Parietal lobe (tissue), 2 donors: ENCODE data around the gene JCHAIN. TPM values are rescaled to one million over a fixed set of nuclear protein-coding genes. Genes with fewer than 3 reads are reported as not detected.

Source experiments
- small RNA-seq: library from RNA; depleted of rRNA; stranded (forward); fragments of <200 nt; gene quantifications from one replicate; pipeline ENCODE3, GENCODE V24; 2014; ENCODE audit warnings: low replicate concordance
- total RNA-seq: library from RNA; depleted of rRNA; stranded (reverse); fragments of >200 nt; gene quantifications from one replicate; pipeline ENCODE4 v1.2.3, GENCODE V29; 2014

Gene JCHAIN
- not detected for total RNA-seq

DNA sequence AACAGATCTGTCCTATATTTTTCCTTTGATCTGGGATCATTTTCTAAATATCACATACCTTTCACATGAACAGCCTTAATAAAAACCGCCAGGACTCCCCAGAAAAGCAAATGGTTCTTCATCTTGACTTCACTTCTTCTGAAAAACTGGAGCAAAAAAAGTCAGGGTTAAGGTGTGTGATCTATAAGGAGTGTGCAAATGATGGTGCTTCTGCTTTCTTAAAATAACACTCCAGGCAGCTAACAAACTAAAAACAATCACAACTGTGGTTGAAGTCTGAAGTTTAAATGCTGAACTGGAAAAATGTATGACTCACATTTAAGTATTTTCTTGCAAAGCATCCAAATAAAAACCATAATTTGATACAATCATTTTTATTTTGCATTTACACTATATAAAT, at the start of gene JCHAIN:
JCHAIN (minus strand) TSS at position 140 of the 400 bp plus-strand sequence; CDS start at position 122, 18 bp downstream.

DNA sequence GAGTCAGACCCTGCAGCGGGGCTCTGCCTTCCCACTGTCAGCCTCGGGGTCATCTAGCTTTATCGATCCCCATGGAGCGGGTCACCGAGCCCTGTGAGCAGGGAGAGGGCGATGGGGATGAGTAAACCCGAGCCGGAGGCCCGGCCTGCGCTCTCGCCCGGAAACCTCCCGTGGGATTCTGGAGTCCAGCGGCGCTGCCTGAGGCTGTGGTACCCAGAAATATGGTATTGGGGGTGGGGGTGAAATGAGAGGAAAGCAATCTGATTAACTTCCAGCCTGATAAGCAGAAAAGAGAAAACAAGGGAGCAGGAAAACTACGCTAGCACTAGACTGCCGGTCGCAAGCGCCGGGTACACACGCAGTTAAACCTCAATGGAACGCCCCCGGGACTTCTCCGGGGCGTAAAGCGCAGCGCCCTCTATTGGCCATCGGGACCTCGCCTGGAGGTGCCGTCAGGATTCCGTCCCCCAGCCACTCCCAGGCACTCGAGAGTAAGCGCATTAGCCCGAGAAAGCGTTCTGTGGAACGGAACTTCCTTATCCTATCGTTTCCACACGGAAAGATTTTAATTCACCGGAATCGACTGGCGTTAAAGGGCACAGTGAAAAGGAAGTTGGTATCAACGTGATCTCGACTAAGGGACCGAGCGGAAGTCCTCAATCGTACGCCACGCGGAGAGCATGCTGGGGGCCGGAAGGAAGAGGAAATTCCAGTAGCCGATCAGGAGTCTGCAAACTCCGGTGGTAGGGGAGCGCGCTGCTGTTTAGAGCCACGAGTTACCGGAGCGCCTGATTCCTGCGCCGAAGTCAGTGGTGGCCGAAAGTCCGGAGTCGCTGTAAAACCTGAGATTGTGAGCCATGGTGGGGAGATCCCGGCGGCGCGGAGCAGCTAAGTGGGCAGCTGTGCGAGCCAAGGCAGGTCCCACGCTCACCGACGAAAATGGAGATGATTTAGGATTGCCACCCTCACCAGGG, 21.8 kb upstream of the JCHAIN start, which contains the start of gene UTP3:
UTP3 (plus strand) TSS at position 712 of the 974 bp plus-strand sequence; CDS start at position 858, 146 bp downstream.

DNA sequence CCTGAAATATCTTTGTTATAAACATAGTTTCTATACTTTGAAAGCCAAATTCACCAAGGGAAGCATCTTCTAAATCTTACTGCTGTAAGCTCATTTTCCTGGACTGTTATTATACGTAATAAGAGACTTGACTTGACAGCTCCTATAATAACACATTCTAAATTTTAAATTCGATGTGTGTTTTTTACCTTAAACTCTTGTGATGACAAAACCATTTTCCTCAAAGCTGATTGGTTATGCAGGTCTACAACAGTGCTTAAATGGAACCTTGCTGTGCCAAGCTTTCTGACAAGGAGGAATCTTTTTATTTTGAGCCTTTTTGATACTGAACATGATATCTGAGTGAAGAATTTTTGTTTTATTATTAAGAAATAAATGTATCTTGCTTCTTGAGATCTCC, 37.9 kb downstream of the JCHAIN start, which contains the start of gene ENAM:
ENAM (plus strand) TSS at position 301 of the 400 bp plus-strand sequence. CDS start 757 bp downstream, outside the sequence.

Small RNA genes lying within 50 kb of the gene (small RNA-seq; reads per million reads assigned to genes)
- gene RNU6-520P = not detected
- gene RNU6-784P = not detected

Other genes starting within 250 kb of the JCHAIN start
- gene MUC7, start 194.3 kb downstream of the JCHAIN start, total RNA-seq = not detected
- gene AMTN, start 147.9 kb downstream of the JCHAIN start, total RNA-seq = not detected
- 0.94 TPM for gene AMBN, start 74.3 kb downstream of the JCHAIN start, total RNA-seq
- not detected for gene ENAM, start 37.8 kb downstream of the JCHAIN start, total RNA-seq
- 15.7 TPM for gene UTP3, start 22.0 kb upstream of the JCHAIN start, total RNA-seq
- 375 TPM for gene RUFY3, start 55.5 kb upstream of the JCHAIN start, total RNA-seq
- gene GRSF1, start 173.4 kb upstream of the JCHAIN start, total RNA-seq = 52.9 TPM
- 42.3 TPM for gene MOB1B, start 235.9 kb upstream of the JCHAIN start, total RNA-seq